ENCODE measurements around the gene OAF.

- TF ChIP-seq RFX5 (IDR thresholded peaks at IDR 0.05): no peak
- TF ChIP-seq MAX (IDR thresholded peaks at IDR 0.05): no peak
- TF ChIP-seq CTCF (IDR thresholded peaks at IDR 0.05): no peak
- no peak for TF ChIP-seq KDM5A (IDR thresholded peaks at IDR 0.05)
- no peak for TF ChIP-seq HOXB5 (CRISPR knock-in tag; IDR thresholded peaks at IDR 0.05)
- TF ChIP-seq ESRRA (IDR thresholded peaks at IDR 0.05; ENCODE audit: borderline replicate concordance, low read length): no peak
These were observed 18.1 kb downstream of the OAF start for GRCh38 chr11:120228794-120229384.

Measured in A549 (cell line).